K562 (cell line): ENCODE data around the gene KLHDC2. TPM values are rescaled to one million over a fixed set of nuclear protein-coding genes. Genes with fewer than 3 reads are reported as not detected.

ENCODE experiments used
- BHLHE40 ChIP-seq: IDR thresholded peaks from 2 replicates; pipeline ENCODE4 v1.6.1; 2011; ENCODE audit warnings: low read length, improper control_type of control experiment
- CBFA2T2 ChIP-seq: fragments of 450-650 bp; conservative IDR thresholded peaks from 2 replicates; pipeline ENCODE4 v1.6.1; 2017; ENCODE audit warnings: mild to moderate bottlenecking
- HDAC1 ChIP-seq, 2 experiments: fragments of 450-650 bp; IDR thresholded peaks; 2 replicates each; pipeline ENCODE4 v1.6.1; 2016 to 2017; ENCODE audit warnings: inconsistent platforms in 1 of 2, mild to moderate bottlenecking in 1 of 2, moderate library complexity in 1 of 2
- JUN ChIP-seq, 2 experiments: sonication (generic) in 1 of 2; formaldehyde crosslinking in 1 of 2; IDR thresholded peaks; 2 replicates each; pipeline versions ENCODE4 v1.6.1 to v1.8.0; 2012 to 2022; ENCODE audit warnings: borderline replicate concordance in 2 of 2, mild to moderate bottlenecking in 2 of 2, improper control_type of control experiment in 1 of 2, low read depth in 1 of 2, low read length in 1 of 2, missing genetic modification reagents in 1 of 2
- KLF16 ChIP-seq: IDR thresholded peaks from 2 replicates; pipeline ENCODE4 v1.6.1; 2016; ENCODE audit warnings: antibody characterized with exemption
- MXI1 ChIP-seq: IDR thresholded peaks from 2 replicates; pipeline ENCODE4 v1.6.1; 2011; ENCODE audit warnings: low read depth, mild to moderate bottlenecking, improper control_type of control experiment, low read length
- MYC ChIP-seq, 2 experiments: fragments of 250-450 bp in 1 of 2; sonication (Bioruptor Pico) in 1 of 2; IDR thresholded peaks; 2 replicates each; pipeline versions ENCODE4 v1.5.1 to v1.6.1; 2012 to 2021; ENCODE audit warnings: low read depth in 2 of 2, borderline replicate concordance in 1 of 2, improper control_type of control experiment in 1 of 2, low read length in 1 of 2, mild to moderate bottlenecking in 1 of 2, moderate library complexity in 1 of 2
- NFE2L1 ChIP-seq: fragments of 450-650 bp; IDR thresholded peaks from 2 replicates; pipeline ENCODE4 v1.6.1; 2016; ENCODE audit warnings: missing genetic modification characterization, low read depth, mild to moderate bottlenecking, missing compliant biosample characterization, moderate library complexity, borderline replicate concordance
- NR2C2 ChIP-seq, 2 experiments: fragments of 200-800 bp in 1 of 2; sonication (Bioruptor generic) in 1 of 2; sonication (generic) in 1 of 2; formaldehyde crosslinking in 1 of 2; IDR thresholded peaks; 2 replicates each; pipeline versions ENCODE4 v1.6.1 to v1.8.0; 2016 to 2022; ENCODE audit warnings: mild to moderate bottlenecking in 1 of 2, missing compliant biosample characterization in 1 of 2, missing genetic modification characterization in 1 of 2, missing genetic modification reagents in 1 of 2
- POLR2AphosphoS2 ChIP-seq: IDR thresholded peaks from 2 replicates; pipeline ENCODE4 v1.6.1; 2012; ENCODE audit warnings: low read length, improper control_type of control experiment
- POLR3A ChIP-seq: IDR thresholded peaks from 2 replicates; pipeline ENCODE4 v1.6.1; 2011; ENCODE audit warnings: borderline replicate concordance, mild to moderate bottlenecking, moderate library complexity; ENCODE audit not compliant: insufficient read length, insufficient read depth; ENCODE audit errors: extremely low read depth
- PURB ChIP-seq: sonication (generic); formaldehyde crosslinking; IDR thresholded peaks from 2 replicates; pipeline ENCODE4 v1.9.0; 2021; ENCODE audit warnings: low read depth, mild to moderate bottlenecking, missing genetic modification reagents
- SMAD3 ChIP-seq: fragments of 450-650 bp; formaldehyde crosslinking; conservative IDR thresholded peaks from 2 replicates; pipeline ENCODE4 v1.4.0; 2020; ENCODE audit warnings: mild to moderate bottlenecking
- TAF1 ChIP-seq: IDR thresholded peaks from 2 replicates; pipeline ENCODE4 v1.6.1; 2011; ENCODE audit warnings: mild to moderate bottlenecking, low read length, moderate library complexity; ENCODE audit not compliant: insufficient read depth, control insufficient read depth, severe bottlenecking; ENCODE audit errors: extremely low read depth
- ZFP30 ChIP-seq: fragments of 250-450 bp; sonication (Bioruptor Pico); IDR thresholded peaks from 2 replicates; pipeline ENCODE4 v1.8.0; 2022; ENCODE audit warnings: moderate library complexity, mild to moderate bottlenecking, inconsistent platforms, borderline replicate concordance
- ZNF165 ChIP-seq: fragments of 250-450 bp; sonication (Bioruptor Pico); IDR thresholded peaks from 2 replicates; pipeline ENCODE4 v1.4.0; 2020; ENCODE audit warnings: borderline replicate concordance
- ZNF224 ChIP-seq: sonication (generic); formaldehyde crosslinking; IDR thresholded peaks from 2 replicates; pipeline ENCODE4 v1.8.0; 2022; ENCODE audit warnings: mild to moderate bottlenecking, missing genetic modification reagents
- ZNF3 ChIP-seq: fragments of 250-450 bp; sonication (Bioruptor Pico); IDR thresholded peaks from 2 replicates; pipeline ENCODE4 v1.5.0; 2021; ENCODE audit warnings: mild to moderate bottlenecking, moderate library complexity
- polyA plus RNA-seq, 8 experiments: library from polyadenylated mRNA; depleted of rRNA in 4 of 8; stranded (reverse) in 5 of 8; unstranded in 3 of 8; fragments of >200 nt; fragmentation: Nextera tagmentation in 2 of 8; fragmentation: Illumina TruSeq in 1 of 8; extraction: Ambion mirVana in 2 of 8; extraction: Trizol in 1 of 8; gene quantifications; 2 replicates each; pipeline versions ENCODE4 v1.2.1 to v1.2.3, GENCODE V29; 2011 to 2014; ENCODE audit warnings: inconsistent platforms in 1 of 8, missing spikeins in 1 of 8
- total RNA-seq, 7 experiments: library from RNA; depleted of rRNA in 6 of 7; stranded (reverse); fragments of >200 nt in 6 of 7; fragmentation: Illumina TruSeq in 2 of 7; extraction: Trizol in 2 of 7; gene quantifications; 2 replicates each; pipeline versions ENCODE4 v1.2.1 to v1.2.3, GENCODE V29; 2011 to 2021; ENCODE audit warnings: low replicate concordance in 1 of 7
- TF ChIP-seq, protein P1 (sequence below): fragments of 450-650 bp; IDR thresholded peaks from 2 replicates; pipeline ENCODE4 v1.6.1; 2017; ENCODE audit warnings: mild to moderate bottlenecking, moderate library complexity
- TF ChIP-seq, protein P2 (sequence below): fragments of 450-650 bp; IDR thresholded peaks from 2 replicates; pipeline ENCODE4 v1.6.1; 2016; ENCODE audit warnings: antibody characterized with exemption
- TF ChIP-seq, protein P3 (sequence below): sonication (generic); formaldehyde crosslinking; IDR thresholded peaks from 2 replicates; pipeline ENCODE4 v1.8.0; 2022; ENCODE audit warnings: mild to moderate bottlenecking, missing genetic modification reagents
- TF ChIP-seq, protein P4 (sequence below): fragments of 250-450 bp; sonication (Bioruptor Pico); IDR thresholded peaks from 2 replicates; pipeline ENCODE4 v1.8.0; 2022; ENCODE audit warnings: inconsistent platforms, mild to moderate bottlenecking, moderate library complexity, borderline replicate concordance

Gene KLHDC2
- total and polyA plus RNA-seq, 9 of the 15 experiments (the other 6 are each of a cell fraction or from before 2014, with no cell fraction given) = 6.3 to 41.7 (median 20.0) TPM

DNA sequence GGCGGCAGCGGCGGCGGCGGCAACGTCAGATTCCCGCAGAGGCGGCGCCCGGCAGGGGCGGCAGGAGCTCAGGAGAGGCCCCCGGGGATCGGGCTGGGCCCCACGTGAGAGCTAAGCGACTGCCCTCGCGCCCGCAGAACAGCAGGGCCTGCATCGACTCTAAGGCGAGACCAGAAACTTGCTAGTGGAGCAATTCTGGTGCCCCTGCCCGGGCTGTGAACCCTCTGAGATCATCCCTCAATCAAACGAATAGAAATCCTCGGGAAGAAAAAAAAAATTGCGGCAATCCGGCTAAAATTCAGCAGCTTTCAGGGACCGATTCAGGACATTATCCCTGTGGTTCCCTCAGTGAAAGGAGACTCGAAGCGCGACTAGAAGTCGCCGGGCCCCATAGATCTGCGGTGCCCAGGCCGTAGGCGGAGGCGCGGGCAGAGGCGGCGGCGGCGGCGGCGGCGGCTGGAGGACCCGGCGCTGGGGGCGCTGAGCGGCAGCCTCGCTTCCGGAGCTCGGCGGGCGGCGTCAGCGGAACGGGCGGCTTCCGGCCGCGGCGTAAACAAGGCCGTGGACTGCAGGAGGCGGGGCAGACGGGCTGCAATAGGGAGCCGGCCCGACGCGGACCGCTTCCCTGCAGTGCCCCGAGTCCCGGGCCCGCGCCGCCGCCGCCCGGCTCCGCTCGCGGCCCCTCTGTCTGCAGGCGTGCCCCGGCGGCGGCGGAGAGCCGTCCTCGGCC, at the start of gene KLHDC2 (continued):
- TF ChIP-seq, protein P1, sequence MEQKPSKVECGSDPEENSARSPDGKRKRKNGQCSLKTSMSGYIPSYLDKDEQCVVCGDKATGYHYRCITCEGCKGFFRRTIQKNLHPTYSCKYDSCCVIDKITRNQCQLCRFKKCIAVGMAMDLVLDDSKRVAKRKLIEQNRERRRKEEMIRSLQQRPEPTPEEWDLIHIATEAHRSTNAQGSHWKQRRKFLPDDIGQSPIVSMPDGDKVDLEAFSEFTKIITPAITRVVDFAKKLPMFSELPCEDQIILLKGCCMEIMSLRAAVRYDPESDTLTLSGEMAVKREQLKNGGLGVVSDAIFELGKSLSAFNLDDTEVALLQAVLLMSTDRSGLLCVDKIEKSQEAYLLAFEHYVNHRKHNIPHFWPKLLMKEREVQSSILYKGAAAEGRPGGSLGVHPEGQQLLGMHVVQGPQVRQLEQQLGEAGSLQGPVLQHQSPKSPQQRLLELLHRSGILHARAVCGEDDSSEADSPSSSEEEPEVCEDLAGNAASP = no peak
- TF ChIP-seq NFE2L1 = no peak
- TF ChIP-seq, protein P2, sequence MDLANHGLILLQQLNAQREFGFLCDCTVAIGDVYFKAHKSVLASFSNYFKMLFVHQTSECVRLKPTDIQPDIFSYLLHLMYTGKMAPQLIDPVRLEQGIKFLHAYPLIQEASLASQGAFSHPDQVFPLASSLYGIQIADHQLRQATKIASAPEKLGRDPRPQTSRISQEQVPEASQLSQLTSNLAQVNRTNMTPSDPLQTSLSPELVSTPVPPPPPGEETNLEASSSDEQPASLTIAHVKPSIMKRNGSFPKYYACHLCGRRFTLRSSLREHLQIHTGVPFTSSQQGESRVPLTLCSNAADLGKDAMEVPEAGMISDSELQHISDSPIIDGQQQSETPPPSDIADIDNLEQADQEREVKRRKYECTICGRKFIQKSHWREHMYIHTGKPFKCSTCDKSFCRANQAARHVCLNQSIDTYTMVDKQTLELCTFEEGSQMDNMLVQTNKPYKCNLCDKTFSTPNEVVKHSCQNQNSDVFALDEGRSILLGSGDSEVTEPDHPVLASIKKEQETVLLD = no peak
- TF ChIP-seq PURB (CRISPR knock-in tag) = no peak
- peak; percentile 65 for TF ChIP-seq MYC (IDR thresholded peaks at IDR 0.05; ENCODE audit: low read depth, low read length)
- no peak for TF ChIP-seq MYC (CRISPR knock-in tag; IDR thresholded peaks at IDR 0.05; ENCODE audit: borderline replicate concordance, low read depth)
- TF ChIP-seq KLF16 = no peak
- TF ChIP-seq, protein P3, sequence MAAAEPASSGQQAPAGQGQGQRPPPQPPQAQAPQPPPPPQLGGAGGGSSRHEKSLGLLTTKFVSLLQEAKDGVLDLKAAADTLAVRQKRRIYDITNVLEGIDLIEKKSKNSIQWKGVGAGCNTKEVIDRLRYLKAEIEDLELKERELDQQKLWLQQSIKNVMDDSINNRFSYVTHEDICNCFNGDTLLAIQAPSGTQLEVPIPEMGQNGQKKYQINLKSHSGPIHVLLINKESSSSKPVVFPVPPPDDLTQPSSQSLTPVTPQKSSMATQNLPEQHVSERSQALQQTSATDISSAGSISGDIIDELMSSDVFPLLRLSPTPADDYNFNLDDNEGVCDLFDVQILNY (CRISPR knock-in tag) = no peak
- no peak for TF ChIP-seq JUN (IDR thresholded peaks at IDR 0.05; ENCODE audit: borderline replicate concordance, low read depth, low read length)
- TF ChIP-seq JUN (CRISPR knock-in tag; IDR thresholded peaks at IDR 0.05; ENCODE audit: borderline replicate concordance) = no peak
- TF ChIP-seq ZNF224 = no peak
- TF ChIP-seq ZNF165 = no peak
- TF ChIP-seq SMAD3 (CRISPR knock-in tag) = no peak
- TF ChIP-seq BHLHE40 = peak; percentile 58
- TF ChIP-seq, protein P4, sequence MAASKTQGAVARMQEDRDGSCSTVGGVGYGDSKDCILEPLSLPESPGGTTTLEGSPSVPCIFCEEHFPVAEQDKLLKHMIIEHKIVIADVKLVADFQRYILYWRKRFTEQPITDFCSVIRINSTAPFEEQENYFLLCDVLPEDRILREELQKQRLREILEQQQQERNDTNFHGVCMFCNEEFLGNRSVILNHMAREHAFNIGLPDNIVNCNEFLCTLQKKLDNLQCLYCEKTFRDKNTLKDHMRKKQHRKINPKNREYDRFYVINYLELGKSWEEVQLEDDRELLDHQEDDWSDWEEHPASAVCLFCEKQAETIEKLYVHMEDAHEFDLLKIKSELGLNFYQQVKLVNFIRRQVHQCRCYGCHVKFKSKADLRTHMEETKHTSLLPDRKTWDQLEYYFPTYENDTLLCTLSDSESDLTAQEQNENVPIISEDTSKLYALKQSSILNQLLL (CRISPR knock-in tag) = no peak
- no peak for TF ChIP-seq CBFA2T2
- TF ChIP-seq TAF1 = no peak
- TF ChIP-seq ZFP30 = no peak
- no peak for TF ChIP-seq POLR2AphosphoS2
- TF ChIP-seq MXI1 = no peak
- 0 out of 2 replicates have a peak, but pooled peaks have one; percentile 33 for TF ChIP-seq NR2C2 (CRISPR knock-in tag; IDR thresholded peaks at IDR 0.05)
- TF ChIP-seq NR2C2 (tag; IDR thresholded peaks at IDR 0.05) = peak; percentile 61
- TF ChIP-seq HDAC1 (IDR thresholded peaks at IDR 0.05) = peak in 1 of 2 experiments; percentile 25; a peak in 1 of 4 replicates
- no peak for TF ChIP-seq ZNF3 (CRISPR knock-in tag)
- TF ChIP-seq POLR3A = no peak
